HCT116 (cell line): ENCODE results near the gene PPP2R2D. TPM values are rescaled to one million over a fixed set of nuclear protein-coding genes. Genes with fewer than 3 reads are reported as not detected.

Source experiments
- ATAC-seq: fragments of 200-7000 bp; cut with Tn5 transposase; 2 replicates; pipeline ENCODE4 v1.9.1; 2020; ENCODE audit warnings: mild to moderate bottlenecking, moderate library complexity
- BruUV-seq: library from RNA; stranded (reverse); fragments of 400-500 nt; replicated peaks from 2 replicates; lab custom pipeline; 2021; lab: Mats Ljungman, UMichigan
- CTCF ChIA-PET: fragments of 300-600 bp; sonication (Branson Sonifier 250); formaldehyde crosslinking; loops from one replicate; lab custom pipeline; 2021; ENCODE audit warnings: antibody characterized with exemption; lab: Charles Lee
- POLR2A ChIA-PET: fragments of 300-600, 350-600 bp; sonication (Branson Sonifier 250); formaldehyde crosslinking; loops from one replicate; lab custom pipeline; 2021; ENCODE audit warnings: antibody characterized with exemption; lab: Charles Lee
- RAD21 ChIA-PET, 2 experiments: fragments of 300-600 bp; sonication (Branson Sonifier 250); formaldehyde crosslinking; loops; one replicate each; lab custom pipeline; 2023; ENCODE audit warnings: low total read pairs in 2 of 2; ENCODE audit not compliant: uncharacterized antibody in 2 of 2, unreplicated experiment in 2 of 2, low non-redundant PET in 1 of 2; lab: Charles Lee
- DNase-seq: peaks from one replicate; pipeline ENCODE4 v3.0.0-alpha.2; 2010; ENCODE audit warnings: low read depth, low spot score
- H2AFZ ChIP-seq: fragments of 200-600 bp; shearing (Covaris generic), sonication (generic); 2 replicates; pipeline ENCODE4 v1.6.1; 2017; ENCODE audit warnings: low read depth, mixed run types, mixed read lengths, antibody characterized with exemption, low read length; ENCODE audit not compliant: poor library complexity, severe bottlenecking
- H3K27ac ChIP-seq: 2 replicates; pipeline ENCODE4 v1.5.1; 2012; ENCODE audit warnings: low read depth, low read length
- H3K27me3 ChIP-seq: fragments of 200-600 bp; sonication (generic); 2 replicates; pipeline ENCODE4 v1.6.1; 2016; ENCODE audit warnings: mixed run types, low read length, mixed read lengths; ENCODE audit not compliant: insufficient read depth
- H3K36me3 ChIP-seq, 2 experiments: fragments of 200-500 bp in 1 of 2; fragments of 200-600 bp in 1 of 2; sonication (Bioruptor generic) in 1 of 2; sonication (generic) in 1 of 2; 2 replicates each; pipeline versions ENCODE4 v1.5.1 to v1.6.1; 2014 to 2016; ENCODE audit warnings: low read length in 2 of 2, inconsistent platforms in 1 of 2, mixed read lengths in 1 of 2, mixed run types in 1 of 2; ENCODE audit not compliant: insufficient read depth in 2 of 2, control insufficient read depth in 1 of 2
- H3K4me1 ChIP-seq, 2 experiments: fragments of 200-600 bp in 1 of 2; sonication (generic) in 1 of 2; 2 replicates each; pipeline versions ENCODE4 v1.5.1 to v1.6.1; 2012 to 2017; ENCODE audit warnings: low read length in 2 of 2, inconsistent platforms in 1 of 2, mild to moderate bottlenecking in 1 of 2, mixed read lengths in 1 of 2, mixed run types in 1 of 2, moderate library complexity in 1 of 2; ENCODE audit not compliant: insufficient read depth in 2 of 2, control insufficient read depth in 1 of 2
- H3K4me2 ChIP-seq: fragments of 200-600 bp; sonication (generic); 2 replicates; pipeline ENCODE4 v1.6.1; 2017; ENCODE audit warnings: mixed run types, low read length, mixed read lengths
- H3K4me3 ChIP-seq, 2 experiments: fragments of 200-600 bp in 1 of 2; sonication (generic) in 1 of 2; replicated peaks in 1 of 2; 2 replicates each; pipeline ENCODE4 v1.5.1; 2011 to 2016; ENCODE audit warnings: low read length in 2 of 2, control low read depth in 1 of 2, low read depth in 1 of 2, mild to moderate bottlenecking in 1 of 2, mixed read lengths in 1 of 2, mixed run types in 1 of 2
- H3K79me2 ChIP-seq: fragments of 200-600 bp; sonication (generic); 2 replicates; pipeline ENCODE4 v1.6.1; 2017; ENCODE audit warnings: mild to moderate bottlenecking, mixed run types, low read length, moderate library complexity, mixed read lengths; ENCODE audit not compliant: insufficient read depth
- H3K9ac ChIP-seq: fragments of 200-600 bp; sonication (generic); 2 replicates; pipeline ENCODE4 v1.6.1; 2016; ENCODE audit warnings: low read length, mixed read lengths
- H3K9me2 ChIP-seq: fragments of 200-600 bp; sonication (generic), shearing (Covaris generic); 2 replicates; pipeline ENCODE4 v1.6.1; 2017; ENCODE audit warnings: mixed run types, mild to moderate bottlenecking, moderate library complexity; ENCODE audit not compliant: insufficient read depth
- H3K9me3 ChIP-seq, 2 experiments: fragments of 200-500 bp in 1 of 2; fragments of 200-600 bp in 1 of 2; sonication (Bioruptor generic) in 1 of 2; sonication (generic) in 1 of 2; 2 replicates each; pipeline ENCODE4 v1.6.1; 2014 to 2017; ENCODE audit warnings: low read length in 2 of 2, mixed read lengths in 2 of 2, inconsistent platforms in 1 of 2, low read depth in 1 of 2, mild to moderate bottlenecking in 1 of 2, mixed run types in 1 of 2, moderate library complexity in 1 of 2; ENCODE audit not compliant: control insufficient read depth in 1 of 2, insufficient read depth in 1 of 2
- H4K20me1 ChIP-seq: fragments of 200-600 bp; sonication (generic), shearing (Covaris generic); 2 replicates; pipeline ENCODE4 v1.6.1; 2017; ENCODE audit warnings: mixed run types, mild to moderate bottlenecking, moderate library complexity; ENCODE audit not compliant: insufficient read depth
- ATF3 ChIP-seq: IDR thresholded peaks from 2 replicates; pipeline ENCODE4 v1.6.1; 2012
- CEBPB ChIP-seq: IDR thresholded peaks from 2 replicates; pipeline ENCODE4 v1.6.1; 2012; ENCODE audit warnings: low read depth
- CTCF ChIP-seq, 3 experiments: fragments of 200-600 bp in 1 of 3; sonication (generic) in 1 of 3; IDR thresholded peaks in 2 of 3; conservative IDR thresholded peaks in 1 of 3; 2 replicates each; pipeline ENCODE4 v1.5.1; 2012 to 2017; ENCODE audit warnings: low read depth in 2 of 3, low read length in 2 of 3, antibody characterized with exemption in 1 of 3, borderline replicate concordance in 1 of 3, control low read depth in 1 of 3, mild to moderate bottlenecking in 1 of 3, mixed read lengths in 1 of 3, mixed run types in 1 of 3, moderate library complexity in 1 of 3; ENCODE audit not compliant: insufficient read depth in 1 of 3
- EGR1 ChIP-seq: IDR thresholded peaks from 2 replicates; pipeline ENCODE4 v1.6.1; 2012; ENCODE audit warnings: low read depth
- ELF1 ChIP-seq: IDR thresholded peaks from 2 replicates; pipeline ENCODE4 v1.6.1; 2012; ENCODE audit warnings: low read depth, borderline replicate concordance
- EZH2phosphoT487 ChIP-seq: fragments of 200-600 bp; IDR thresholded peaks from 2 replicates; pipeline ENCODE4 v1.6.1; 2018; ENCODE audit warnings: antibody characterized with exemption, borderline replicate concordance
- FOSL1 ChIP-seq: IDR thresholded peaks from 2 replicates; pipeline ENCODE4 v1.6.1; 2012; ENCODE audit warnings: low read depth
- SIN3A ChIP-seq: IDR thresholded peaks from 2 replicates; pipeline ENCODE4 v1.6.1; 2012; ENCODE audit warnings: low read depth
- SP1 ChIP-seq: IDR thresholded peaks from 2 replicates; pipeline ENCODE4 v1.6.1; 2012; ENCODE audit warnings: low read depth
- SRF ChIP-seq: IDR thresholded peaks from 2 replicates; pipeline ENCODE4 v1.6.1; 2012; ENCODE audit warnings: low read depth
- YY1 ChIP-seq: IDR thresholded peaks from 2 replicates; pipeline ENCODE4 v1.6.1; 2011; ENCODE audit warnings: low read length, low read depth, moderate library complexity, mild to moderate bottlenecking; ENCODE audit not compliant: insufficient replicate concordance; ENCODE audit errors: extremely low read depth
- ZNF274 ChIP-seq: fragments of 200-500 bp; sonication (Bioruptor generic); IDR thresholded peaks from 2 replicates; pipeline ENCODE4 v1.6.1; 2014; ENCODE audit warnings: mild to moderate bottlenecking, low read depth, low read length, inconsistent platforms
- intact Hi-C: fragments of 100-400 bp; cut with micrococcal nuclease; formaldehyde crosslinking; loops from 2 replicates; pipeline ENCODE4 v1.10.0; 2022
- total RNA-seq: library from RNA; stranded (reverse); gene quantifications from one replicate; pipeline ENCODE4 v1.2.1, GENCODE V29; 2021; ENCODE audit not compliant: unreplicated experiment
- TF ChIP-seq, protein P1 (sequence below): IDR thresholded peaks from 2 replicates; pipeline ENCODE4 v1.6.1; 2012

The PPP2R2D gene
- total RNA-seq, 1 experiment from 2014 or later = 18.1 TPM

- 0 out of 4 replicates have a peak, but pooled peaks cover 0 to 4% of the 10 kb centered on the region in 2 experiments for H3K36me3 ChIP-seq
- H3K9me2 ChIP-seq = no peaks in the 10 kb centered on the region
- DNase-seq (no peak), ATAC-seq (no peak)
- intact Hi-C loops = no loop called here
- no peak overlapping the region for H3K4me3 ChIP-seq
- H2AFZ ChIP-seq = no peak overlapping the region
- H3K79me2 ChIP-seq = peaks cover 82% of the 10 kb centered on the region
- no peak overlapping the region for H3K27ac ChIP-seq
- ChIA-PET POLR2A (no interaction called here), CTCF (no interaction called here), RAD21 (no interaction called here)
- no peaks in the 10 kb centered on the region for H3K27me3 ChIP-seq
- no peak overlapping the region for H3K9ac ChIP-seq
- BruUV-seq = no TSS peak
- peaks cover 13 to 26% of the 10 kb centered on the region in 2 experiments for H3K4me1 ChIP-seq
- H3K9me3 ChIP-seq = no peaks in the 10 kb centered on the region
- H3K4me2 ChIP-seq = no peak overlapping the region
- H4K20me1 ChIP-seq = no peaks in the 10 kb centered on the region
- TF ChIP-seq, protein P1, sequence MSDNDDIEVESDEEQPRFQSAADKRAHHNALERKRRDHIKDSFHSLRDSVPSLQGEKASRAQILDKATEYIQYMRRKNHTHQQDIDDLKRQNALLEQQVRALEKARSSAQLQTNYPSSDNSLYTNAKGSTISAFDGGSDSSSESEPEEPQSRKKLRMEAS = no peak
- TF ChIP-seq ZNF274 = no peak
- no peak for TF ChIP-seq ELF1
- TF ChIP-seq FOSL1 = no peak
- TF ChIP-seq SRF = no peak
- TF ChIP-seq YY1 = no peak
- no peak for TF ChIP-seq ATF3
- no peak for TF ChIP-seq EZH2phosphoT487
- TF ChIP-seq SIN3A = no peak
- no peak for TF ChIP-seq EGR1
- no peak for TF ChIP-seq CTCF (IDR thresholded peaks at IDR 0.05 in 2 of 3, conservative IDR thresholded peaks at IDR 0.05 in 1 of 3; ENCODE audit: borderline replicate concordance in 1 of 3, insufficient read depth in 1 of 3, low read depth in 2 of 3, low read length in 2 of 3)
- no peak for TF ChIP-seq CEBPB
- no peak for TF ChIP-seq SP1
- TF ChIP-seq, all 23 proteins: peak for 0
These were observed 4.4 kb downstream of the PPP2R2D start for GRCh38 chr10:131905267-131905571.
